ENCODE results near the gene MPND. TPM values are rescaled to one million over a fixed set of nuclear protein-coding genes. Genes with fewer than 3 reads are reported as not detected.
A peak's percentile ranks its signal among the peaks of the same experiment; 100 is the strongest.

The MPND gene
- total RNA-seq, 6 experiments from 2014 or later = 6.4 to 21.7 (median 19.6) TPM

DNA sequence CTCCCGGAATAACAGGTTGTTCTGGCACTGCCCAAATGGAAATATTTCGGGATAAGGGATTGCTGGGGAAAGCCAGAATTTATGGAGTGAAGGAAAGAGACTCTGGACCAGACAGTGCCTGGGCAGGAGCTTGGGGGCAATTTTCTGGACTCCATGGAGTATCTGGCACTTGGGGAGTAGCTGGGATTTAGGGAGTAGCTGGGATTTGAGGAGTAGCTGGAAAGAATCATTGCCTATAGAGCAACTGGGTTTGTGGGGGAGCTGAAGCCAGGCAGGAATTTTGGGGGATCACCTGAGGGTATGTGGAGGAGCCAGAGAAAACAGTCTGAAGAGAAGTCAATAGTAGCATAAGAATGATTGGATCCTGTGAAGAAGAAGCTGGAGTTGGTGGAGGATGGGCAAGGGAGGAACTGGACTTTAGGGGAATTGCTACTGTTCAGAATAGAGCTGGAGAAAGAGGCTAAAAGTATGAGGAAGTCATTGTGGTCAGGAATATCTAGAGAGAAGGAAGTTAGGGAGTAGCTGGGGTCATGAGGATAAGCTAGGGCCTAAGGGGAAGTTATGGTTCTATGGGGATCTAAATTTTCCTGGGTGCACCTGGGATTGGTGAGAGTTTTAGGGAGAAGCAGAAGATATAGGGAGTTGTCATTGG is 24.2 kb upstream of the MPND start:
- 100% methylated on average over 1 of the region's 2 CpGs for WGBS (ENCODE audit: insufficient coverage, low coverage, low lambda C conversion rate, missing lambda C conversion rate)
- intact Hi-C loops (cut with DNase I) = no loop called here
- Histone ChIP-seq H3K27ac (no peak overlapping the region), H3K9me3 (no peaks in the 10 kb centered on the region), H3K36me3 (no peaks in the 10 kb centered on the region), H3K4me1 (no peaks in the 10 kb centered on the region), H3K27me3 (no peaks in the 10 kb centered on the region), H3K4me3 (no peak overlapping the region)
- TF ChIP-seq, protein P1, sequence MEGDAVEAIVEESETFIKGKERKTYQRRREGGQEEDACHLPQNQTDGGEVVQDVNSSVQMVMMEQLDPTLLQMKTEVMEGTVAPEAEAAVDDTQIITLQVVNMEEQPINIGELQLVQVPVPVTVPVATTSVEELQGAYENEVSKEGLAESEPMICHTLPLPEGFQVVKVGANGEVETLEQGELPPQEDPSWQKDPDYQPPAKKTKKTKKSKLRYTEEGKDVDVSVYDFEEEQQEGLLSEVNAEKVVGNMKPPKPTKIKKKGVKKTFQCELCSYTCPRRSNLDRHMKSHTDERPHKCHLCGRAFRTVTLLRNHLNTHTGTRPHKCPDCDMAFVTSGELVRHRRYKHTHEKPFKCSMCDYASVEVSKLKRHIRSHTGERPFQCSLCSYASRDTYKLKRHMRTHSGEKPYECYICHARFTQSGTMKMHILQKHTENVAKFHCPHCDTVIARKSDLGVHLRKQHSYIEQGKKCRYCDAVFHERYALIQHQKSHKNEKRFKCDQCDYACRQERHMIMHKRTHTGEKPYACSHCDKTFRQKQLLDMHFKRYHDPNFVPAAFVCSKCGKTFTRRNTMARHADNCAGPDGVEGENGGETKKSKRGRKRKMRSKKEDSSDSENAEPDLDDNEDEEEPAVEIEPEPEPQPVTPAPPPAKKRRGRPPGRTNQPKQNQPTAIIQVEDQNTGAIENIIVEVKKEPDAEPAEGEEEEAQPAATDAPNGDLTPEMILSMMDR (IDR thresholded peaks at IDR 0.05) = no peak
- TF ChIP-seq POLR2A (IDR thresholded peaks at IDR 0.05) = no peak
- ATAC-seq = peak in 1 of 4 donors; percentile 22
- no peak for DNase-seq

DNA sequence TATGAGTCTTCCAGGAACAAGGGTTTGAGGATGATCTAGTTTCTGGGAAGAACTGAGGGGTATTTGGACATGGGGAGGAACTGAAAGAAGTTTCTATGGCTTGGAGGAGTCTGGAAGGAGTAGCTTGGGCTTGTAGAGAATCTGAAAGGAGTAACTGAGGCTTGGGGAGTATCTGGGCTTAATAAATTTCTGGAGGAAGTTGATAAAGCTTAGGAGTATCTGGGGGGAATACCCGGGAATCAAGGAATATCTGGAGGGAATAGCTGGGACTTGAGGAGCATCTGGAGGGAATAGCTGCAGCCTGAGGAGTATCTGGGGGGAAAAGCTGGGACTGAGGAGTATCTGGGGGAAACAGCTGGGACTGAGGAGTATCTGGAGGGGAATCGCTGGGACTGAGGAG is 22.9 kb upstream of the MPND start:
- intact Hi-C loops (cut with DNase I) = no loop called here
- DNase-seq (no peak), ATAC-seq (no peak)
- H3K27ac ChIP-seq = no peak overlapping the region
- no peaks in the 10 kb centered on the region for H3K9me3 ChIP-seq
- no peaks in the 10 kb centered on the region for H3K4me1 ChIP-seq
- TF ChIP-seq, protein P1 (IDR thresholded peaks at IDR 0.05) = no peak
- H3K4me3 ChIP-seq = no peak overlapping the region
- 84% methylated on average over 2 of the region's 2 CpGs for WGBS (ENCODE audit: insufficient coverage, low coverage, low lambda C conversion rate, missing lambda C conversion rate)
- H3K36me3 ChIP-seq = no peaks in the 10 kb centered on the region
- no peaks in the 10 kb centered on the region for H3K27me3 ChIP-seq

DNA sequence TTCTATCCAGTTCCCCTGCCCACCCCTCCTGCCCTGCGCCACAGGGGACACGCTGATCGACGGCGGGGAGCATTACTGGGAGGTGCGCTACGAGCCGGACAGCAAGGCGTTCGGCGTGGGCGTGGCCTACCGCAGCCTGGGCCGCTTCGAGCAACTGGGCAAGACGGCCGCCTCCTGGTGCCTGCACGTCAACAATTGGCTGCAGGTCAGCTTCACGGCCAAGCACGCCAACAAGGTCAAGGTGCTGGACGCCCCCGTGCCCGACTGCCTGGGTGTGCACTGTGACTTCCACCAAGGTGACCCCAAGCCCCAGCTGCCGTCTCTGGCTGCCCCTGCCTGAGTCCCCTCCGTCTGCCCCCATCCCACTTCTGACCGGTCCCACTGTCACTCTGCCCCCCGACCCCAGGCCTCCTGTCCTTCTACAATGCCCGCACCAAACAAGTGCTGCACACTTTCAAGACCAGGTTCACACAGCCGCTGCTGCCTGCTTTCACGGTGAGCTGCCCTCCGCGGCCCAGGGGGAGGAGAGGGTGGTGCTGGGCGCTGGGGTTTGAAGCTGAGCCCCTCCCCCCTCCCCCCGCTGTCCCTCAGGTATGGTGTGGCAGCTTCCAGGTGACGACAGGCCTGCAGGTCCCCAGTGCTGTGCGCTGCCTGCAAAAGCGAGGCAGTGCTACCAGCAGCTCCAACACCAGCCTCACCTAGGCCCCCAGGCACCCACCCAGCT is 20.3 kb upstream of the MPND start:
- Histone ChIP-seq H3K27me3 (no peaks in the 10 kb centered on the region), H3K4me3 (no peak overlapping the region), H3K4me1 (no peaks in the 10 kb centered on the region), H3K9me3 (no peaks in the 10 kb centered on the region), H3K36me3 (no peaks in the 10 kb centered on the region), H3K27ac (no peak overlapping the region)
- 58% methylated on average over 6 of the region's 37 CpGs for WGBS (ENCODE audit: insufficient coverage, low coverage, low lambda C conversion rate, missing lambda C conversion rate)
- ATAC-seq (peak; percentile 10 to 63 (median 43)), DNase-seq (peak in 1 of 3 donors; percentile 38)
- TF ChIP-seq POLR2A (IDR thresholded peaks at IDR 0.05) = no peak
- TF ChIP-seq, protein P1 (IDR thresholded peaks at IDR 0.05) = no peak
- intact Hi-C loops (cut with DNase I) = no loop called here

DNA sequence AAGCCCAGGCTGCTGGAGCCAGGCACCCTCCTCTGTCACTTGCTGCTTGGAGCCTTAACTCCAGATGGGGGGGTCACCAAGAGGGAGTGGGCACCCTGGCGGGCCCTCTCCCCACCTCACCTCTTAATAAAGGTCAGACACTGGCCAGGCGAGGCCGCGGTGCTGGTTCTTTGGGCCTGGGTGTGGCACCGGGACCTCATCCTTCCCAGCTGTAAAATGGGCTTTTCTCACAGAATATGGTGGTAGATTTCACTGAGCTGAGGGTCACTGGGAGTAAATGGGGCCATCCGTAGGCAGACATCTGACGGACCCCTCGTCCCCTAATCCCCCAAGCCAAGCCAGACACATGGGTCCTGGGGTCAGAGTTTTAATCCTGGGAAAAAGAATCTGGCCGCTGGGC is 19.7 kb upstream of the MPND start:
- TF ChIP-seq, protein P1 (IDR thresholded peaks at IDR 0.05) = no peak
- no peak for TF ChIP-seq POLR2A (IDR thresholded peaks at IDR 0.05)
- H3K4me3 ChIP-seq = no peak overlapping the region
- WGBS (ENCODE audit: insufficient coverage, low coverage, low lambda C conversion rate, missing lambda C conversion rate) = no CpG with 5 or more reads among the region's 9 CpGs
- H3K27ac ChIP-seq = no peak overlapping the region
- no peaks in the 10 kb centered on the region for H3K36me3 ChIP-seq
- ATAC-seq (no peak), DNase-seq (no peak)
- H3K9me3 ChIP-seq = no peaks in the 10 kb centered on the region
- H3K4me1 ChIP-seq = no peaks in the 10 kb centered on the region
- H3K27me3 ChIP-seq = no peaks in the 10 kb centered on the region
- intact Hi-C loops (cut with DNase I) = no loop called here
